GM10847 (cell line): Measurements from ENCODE around the gene MLYCD.

Source experiments
- POLR2A ChIP-seq: IDR thresholded peaks from 2 replicates; pipeline ENCODE4 v1.6.1; 2011; ENCODE audit not compliant: insufficient read length; ENCODE audit errors: extremely low read depth

The MLYCD gene

GRCh38 chr16:83953796-83954576 is 55.1 kb downstream of the MLYCD start:
- TF ChIP-seq POLR2A: no peak

DNA sequence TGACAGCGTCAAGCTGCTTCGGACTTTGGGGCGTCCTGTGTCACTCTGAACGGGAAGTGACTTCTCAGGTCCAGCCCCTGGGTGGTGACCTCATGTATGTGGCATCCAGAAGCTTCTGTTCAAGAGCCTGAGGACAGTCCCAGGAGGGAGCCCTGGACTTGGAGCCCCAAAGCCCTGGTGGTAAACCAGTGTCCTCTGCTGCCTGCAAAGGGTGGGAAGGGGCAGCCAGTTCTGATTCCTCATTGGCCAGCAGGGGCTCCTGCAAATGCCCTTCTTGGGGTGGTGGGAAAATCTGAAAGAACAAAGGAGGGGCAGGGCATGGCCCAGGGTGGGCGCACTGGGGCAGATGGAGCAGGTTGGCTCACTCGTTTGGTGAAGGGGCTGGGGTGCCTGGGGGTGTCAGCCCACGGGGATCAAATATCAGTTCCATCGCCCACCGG is 55.7 kb downstream of the MLYCD start:
- TF ChIP-seq POLR2A: no peak

- no peak for TF ChIP-seq POLR2A
These were observed 56.6 kb downstream of the MLYCD start for GRCh38 chr16:83955218-83956130.

- no peak for TF ChIP-seq POLR2A
These were observed 57.7 kb downstream of the MLYCD start for GRCh38 chr16:83956336-83957289.

DNA sequence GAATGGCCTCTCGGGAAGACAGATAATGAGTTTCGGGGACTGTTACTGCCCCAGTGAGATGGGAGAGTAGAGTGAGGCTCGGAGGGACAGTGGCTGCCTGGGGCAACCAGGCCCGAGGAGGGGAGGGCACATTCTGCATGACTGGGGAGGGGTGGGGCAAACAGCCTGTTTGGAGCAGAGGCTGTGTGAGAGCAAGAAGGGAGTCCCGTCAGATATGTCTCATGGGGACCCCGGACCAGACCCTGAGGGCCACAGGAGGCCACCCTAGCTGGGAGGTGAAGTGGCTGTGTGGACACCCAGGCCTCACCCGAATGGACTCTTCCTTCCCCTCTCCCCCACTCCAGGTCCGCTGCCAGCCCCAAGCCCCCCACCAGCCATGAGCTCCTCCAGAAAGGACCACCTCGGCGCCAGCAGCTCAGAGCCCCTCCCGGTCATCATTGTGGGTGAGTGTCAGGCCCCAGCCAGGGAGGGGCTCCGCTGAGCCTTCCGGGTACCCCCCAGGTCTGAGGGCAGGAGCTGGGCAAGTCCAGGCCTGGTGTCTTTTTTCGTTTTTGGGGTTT is 58.5 kb downstream of the MLYCD start:
- TF ChIP-seq POLR2A: no peak

- TF ChIP-seq POLR2A: no peak
These were observed 59.4 kb downstream of the MLYCD start for GRCh38 chr16:83958137-83958845.

- no peak for TF ChIP-seq POLR2A
These were observed 60.1 kb downstream of the MLYCD start for GRCh38 chr16:83958846-83959565.

DNA sequence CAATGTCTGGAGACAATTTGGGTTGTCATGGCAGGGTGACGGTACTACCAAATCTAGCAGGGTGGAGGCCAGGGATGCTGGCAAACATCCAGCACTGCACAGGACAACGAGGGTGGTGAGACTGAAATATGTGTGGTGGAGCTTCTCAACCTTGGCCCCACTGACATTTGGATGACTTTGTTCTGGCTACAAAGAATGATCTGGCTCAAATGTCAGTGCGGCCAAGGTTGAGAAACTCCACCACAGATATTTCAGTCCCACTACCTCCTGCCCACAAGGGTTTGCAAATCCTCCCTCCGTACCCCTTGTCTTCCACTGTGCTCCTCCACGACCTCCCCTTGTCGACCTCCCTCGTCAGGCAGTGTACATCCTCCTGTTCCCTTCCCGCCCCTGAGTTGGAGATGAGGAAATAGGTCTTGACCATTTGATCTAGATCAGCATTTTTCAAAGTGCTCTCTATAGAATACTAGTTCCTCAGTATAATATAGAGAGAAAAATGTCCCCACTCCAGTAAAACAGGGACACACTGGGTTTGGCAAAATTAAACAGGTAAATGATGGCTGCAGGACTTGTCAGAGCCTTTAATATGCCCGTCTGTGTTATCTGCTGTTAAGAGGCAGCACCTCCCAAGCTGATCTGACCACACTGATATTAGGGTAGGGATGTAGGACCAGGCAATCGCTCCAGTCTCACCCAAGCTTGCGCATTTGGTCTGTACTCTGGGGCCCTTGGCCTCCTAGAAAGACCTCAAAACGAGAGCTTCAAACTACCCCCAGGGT is 60.9 kb downstream of the MLYCD start:
- no peak for TF ChIP-seq POLR2A

GRCh38 chr16:83960521-83961249 is 61.8 kb downstream of the MLYCD start:
- no peak for TF ChIP-seq POLR2A

GRCh38 chr16:83961591-83961990 is 62.7 kb downstream of the MLYCD start:
- no peak for TF ChIP-seq POLR2A

DNA sequence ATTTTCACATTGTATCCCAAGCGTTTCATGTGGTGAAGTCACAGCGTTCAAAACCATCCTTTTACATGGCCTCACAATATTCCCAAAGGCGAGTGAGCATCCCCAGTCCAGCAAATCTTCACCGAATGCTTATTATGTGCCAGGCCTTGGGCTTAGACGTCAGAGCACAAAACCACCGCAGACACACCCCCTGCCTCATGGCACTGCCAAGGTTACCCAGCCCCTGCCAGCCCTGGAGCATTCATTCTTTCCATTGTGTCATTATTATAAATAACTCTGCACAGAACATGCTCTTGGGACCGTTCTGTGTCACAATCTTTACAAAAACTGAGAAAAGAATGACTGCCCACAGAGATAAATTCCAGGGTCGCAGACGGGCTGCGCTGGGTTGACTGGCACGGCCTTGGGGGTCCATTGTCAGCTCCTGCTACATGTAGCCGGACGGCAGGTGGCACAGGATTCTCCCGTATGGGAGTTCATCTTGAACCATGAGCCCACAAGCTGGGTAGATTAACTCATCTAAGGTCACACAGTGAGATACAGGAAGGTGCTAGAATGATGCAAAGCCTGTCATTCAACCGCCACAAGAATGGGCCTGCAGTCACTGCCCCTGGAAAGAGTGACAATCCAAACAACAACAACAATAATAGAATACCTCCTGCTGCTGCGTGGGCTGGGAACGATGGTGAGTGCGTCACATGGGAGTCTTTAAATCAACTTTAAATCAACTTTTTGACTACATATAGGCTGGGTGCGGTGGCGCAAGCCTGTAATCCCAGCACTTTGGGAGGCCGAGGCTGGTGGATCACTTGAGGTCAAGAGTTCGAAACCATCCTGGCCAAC is 64.6 kb downstream of the MLYCD start:
- TF ChIP-seq POLR2A: no peak
